Measurements from ENCODE around the gene IDH3G. TPM values are rescaled to one million over a fixed set of nuclear protein-coding genes. Genes with fewer than 3 reads are reported as not detected.

The IDH3G gene
- total RNA-seq, 1 experiment from 2014 or later = 89.4 TPM

DNA sequence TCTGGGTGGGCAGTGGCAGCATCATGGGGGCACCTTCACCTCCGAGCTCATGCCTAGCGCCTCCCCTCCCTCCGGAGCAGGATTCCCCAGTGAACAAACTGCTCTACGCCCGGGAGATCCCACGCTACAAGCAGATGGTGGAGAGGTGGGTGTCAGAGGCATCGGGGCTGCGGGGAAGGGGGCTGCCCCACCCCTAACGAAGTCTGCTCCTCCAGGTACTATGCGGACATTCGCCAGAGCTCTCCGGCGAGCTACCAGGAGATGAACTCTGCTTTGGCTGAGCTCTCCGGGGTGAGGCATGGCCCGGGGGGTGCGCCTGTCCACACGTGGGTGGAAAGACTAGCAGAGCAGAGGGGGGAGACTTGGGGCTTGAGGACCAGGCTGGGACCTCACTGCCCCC, 16.0 kb downstream of the IDH3G start:
- TF ChIP-seq, protein P1, sequence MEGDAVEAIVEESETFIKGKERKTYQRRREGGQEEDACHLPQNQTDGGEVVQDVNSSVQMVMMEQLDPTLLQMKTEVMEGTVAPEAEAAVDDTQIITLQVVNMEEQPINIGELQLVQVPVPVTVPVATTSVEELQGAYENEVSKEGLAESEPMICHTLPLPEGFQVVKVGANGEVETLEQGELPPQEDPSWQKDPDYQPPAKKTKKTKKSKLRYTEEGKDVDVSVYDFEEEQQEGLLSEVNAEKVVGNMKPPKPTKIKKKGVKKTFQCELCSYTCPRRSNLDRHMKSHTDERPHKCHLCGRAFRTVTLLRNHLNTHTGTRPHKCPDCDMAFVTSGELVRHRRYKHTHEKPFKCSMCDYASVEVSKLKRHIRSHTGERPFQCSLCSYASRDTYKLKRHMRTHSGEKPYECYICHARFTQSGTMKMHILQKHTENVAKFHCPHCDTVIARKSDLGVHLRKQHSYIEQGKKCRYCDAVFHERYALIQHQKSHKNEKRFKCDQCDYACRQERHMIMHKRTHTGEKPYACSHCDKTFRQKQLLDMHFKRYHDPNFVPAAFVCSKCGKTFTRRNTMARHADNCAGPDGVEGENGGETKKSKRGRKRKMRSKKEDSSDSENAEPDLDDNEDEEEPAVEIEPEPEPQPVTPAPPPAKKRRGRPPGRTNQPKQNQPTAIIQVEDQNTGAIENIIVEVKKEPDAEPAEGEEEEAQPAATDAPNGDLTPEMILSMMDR (IDR thresholded peaks at IDR 0.05) = no peak
- TF ChIP-seq, protein P2, sequence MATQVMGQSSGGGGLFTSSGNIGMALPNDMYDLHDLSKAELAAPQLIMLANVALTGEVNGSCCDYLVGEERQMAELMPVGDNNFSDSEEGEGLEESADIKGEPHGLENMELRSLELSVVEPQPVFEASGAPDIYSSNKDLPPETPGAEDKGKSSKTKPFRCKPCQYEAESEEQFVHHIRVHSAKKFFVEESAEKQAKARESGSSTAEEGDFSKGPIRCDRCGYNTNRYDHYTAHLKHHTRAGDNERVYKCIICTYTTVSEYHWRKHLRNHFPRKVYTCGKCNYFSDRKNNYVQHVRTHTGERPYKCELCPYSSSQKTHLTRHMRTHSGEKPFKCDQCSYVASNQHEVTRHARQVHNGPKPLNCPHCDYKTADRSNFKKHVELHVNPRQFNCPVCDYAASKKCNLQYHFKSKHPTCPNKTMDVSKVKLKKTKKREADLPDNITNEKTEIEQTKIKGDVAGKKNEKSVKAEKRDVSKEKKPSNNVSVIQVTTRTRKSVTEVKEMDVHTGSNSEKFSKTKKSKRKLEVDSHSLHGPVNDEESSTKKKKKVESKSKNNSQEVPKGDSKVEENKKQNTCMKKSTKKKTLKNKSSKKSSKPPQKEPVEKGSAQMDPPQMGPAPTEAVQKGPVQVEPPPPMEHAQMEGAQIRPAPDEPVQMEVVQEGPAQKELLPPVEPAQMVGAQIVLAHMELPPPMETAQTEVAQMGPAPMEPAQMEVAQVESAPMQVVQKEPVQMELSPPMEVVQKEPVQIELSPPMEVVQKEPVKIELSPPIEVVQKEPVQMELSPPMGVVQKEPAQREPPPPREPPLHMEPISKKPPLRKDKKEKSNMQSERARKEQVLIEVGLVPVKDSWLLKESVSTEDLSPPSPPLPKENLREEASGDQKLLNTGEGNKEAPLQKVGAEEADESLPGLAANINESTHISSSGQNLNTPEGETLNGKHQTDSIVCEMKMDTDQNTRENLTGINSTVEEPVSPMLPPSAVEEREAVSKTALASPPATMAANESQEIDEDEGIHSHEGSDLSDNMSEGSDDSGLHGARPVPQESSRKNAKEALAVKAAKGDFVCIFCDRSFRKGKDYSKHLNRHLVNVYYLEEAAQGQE (IDR thresholded peaks at IDR 0.05; ENCODE audit: insufficient read depth in 1 of 2, low read depth in 2 of 2, low read length in 1 of 2) = no peak
- no peak for TF ChIP-seq POLR2AphosphoS5 (IDR thresholded peaks at IDR 0.05; ENCODE audit: low read depth, low read length)
- TF ChIP-seq SIN3A (IDR thresholded peaks at IDR 0.05; ENCODE audit: borderline replicate concordance, insufficient read depth, low read depth, low read length) = no peak
- TF ChIP-seq TCF7L2 (IDR thresholded peaks at IDR 0.05; ENCODE audit: low read depth, low read length) = no peak
- in situ Hi-C loops (cut with HindIII; ENCODE audit: low pct_unique_long_range_greater_than_20kb, low sequenced_read_pairs) (no loop called here), intact Hi-C loops (cut with micrococcal nuclease; ENCODE audit: unreplicated experiment) (no loop called here)
- no peaks in the 10 kb centered on the region for H3K27me3 ChIP-seq (ENCODE audit: control insufficient read depth, insufficient read depth, low read length)
- CTCF ChIA-PET = no interaction called here
- H3K36me3 ChIP-seq (ENCODE audit: control insufficient read depth, insufficient read depth, low read length) = no peaks in the 10 kb centered on the region
- no peaks in the 10 kb centered on the region for H3K9me3 ChIP-seq (ENCODE audit: control insufficient read depth, insufficient read depth, low read depth, low read length)
- H3K4me3 ChIP-seq (ENCODE audit: low read depth in 2 of 2, low read length in 2 of 2) = no peak overlapping the region
- POLR2A ChIA-PET = interaction anchor here (1.1 kb wide), 1 partner anchor 101 kb away, joined by 4 read pairs; no protein-coding TSS in a partner anchor
- H3K27ac ChIP-seq (ENCODE audit: low read length) = no peak overlapping the region
- H3K4me1 ChIP-seq (ENCODE audit: control insufficient read depth, insufficient read depth, low read length) = peaks cover 16% of the 10 kb centered on the region
- no peak for ATAC-seq
- no TSS peak for BruUV-seq (replicated peaks)
- no peak for DNase-seq (ENCODE audit: low read depth, low spot score)

DNA sequence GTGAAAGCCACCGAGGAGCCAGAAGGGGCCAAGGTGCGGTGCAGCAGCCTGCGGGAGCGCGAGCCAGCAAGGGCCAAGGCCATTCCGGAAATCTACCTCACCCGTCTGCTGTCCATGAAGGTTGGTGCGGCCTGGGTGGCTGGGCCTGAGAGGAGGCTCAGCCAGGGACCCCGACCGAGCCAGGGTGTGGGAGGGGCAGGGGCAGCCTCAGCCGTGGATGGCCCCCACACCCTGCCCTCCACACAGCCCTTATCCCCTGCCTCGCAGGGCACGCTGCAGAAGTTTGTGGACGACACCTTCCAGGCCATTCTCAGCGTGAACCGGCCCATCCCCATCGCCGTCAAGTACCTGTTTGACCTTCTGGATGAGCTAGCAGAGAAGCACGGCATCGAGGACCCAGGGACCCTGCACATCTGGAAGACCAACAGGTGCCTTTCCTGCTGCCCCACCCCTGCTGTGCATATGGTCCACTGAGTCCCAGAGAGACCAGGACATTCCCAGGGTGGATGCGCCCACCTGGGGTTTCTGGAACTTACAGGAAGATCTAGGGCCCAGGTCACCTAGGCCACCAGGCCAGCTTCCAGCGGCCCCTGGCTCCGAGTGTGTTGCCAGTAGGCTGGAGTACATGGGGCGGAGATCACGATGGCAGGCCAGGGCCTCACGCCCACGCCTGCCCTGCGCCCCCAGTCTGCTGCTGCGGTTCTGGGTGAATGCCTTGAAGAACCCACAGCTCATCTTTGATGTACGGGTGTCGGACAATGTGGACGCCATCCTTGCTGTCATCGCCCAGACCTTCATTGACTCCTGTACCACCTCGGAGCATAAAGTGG, 16.7 kb downstream of the IDH3G start:
- TF ChIP-seq POLR2AphosphoS5 (IDR thresholded peaks at IDR 0.05; ENCODE audit: low read depth, low read length) (no peak), SIN3A (IDR thresholded peaks at IDR 0.05; ENCODE audit: borderline replicate concordance, insufficient read depth, low read depth, low read length) (no peak), TCF7L2 (IDR thresholded peaks at IDR 0.05; ENCODE audit: low read depth, low read length) (no peak)
- TF ChIP-seq, protein P1 (IDR thresholded peaks at IDR 0.05) = no peak
- TF ChIP-seq, protein P2 (IDR thresholded peaks at IDR 0.05; ENCODE audit: insufficient read depth in 1 of 2, low read depth in 2 of 2, low read length in 1 of 2) = no peak
- Histone ChIP-seq H3K36me3 (ENCODE audit: control insufficient read depth, insufficient read depth, low read length) (no peaks in the 10 kb centered on the region), H3K27ac (ENCODE audit: low read length) (no peak overlapping the region), H3K4me1 (ENCODE audit: control insufficient read depth, insufficient read depth, low read length) (peaks cover 16% of the 10 kb centered on the region), H3K9me3 (ENCODE audit: control insufficient read depth, insufficient read depth, low read depth, low read length) (no peaks in the 10 kb centered on the region), H3K4me3 (ENCODE audit: low read depth in 2 of 2, low read length in 2 of 2) (no peak overlapping the region), H3K27me3 (ENCODE audit: control insufficient read depth, insufficient read depth, low read length) (no peaks in the 10 kb centered on the region)
- ChIA-PET CTCF (interaction anchor here (0.6 kb wide), 1 partner anchor 82 kb away, joined by 7 read pairs; no protein-coding TSS in a partner anchor), POLR2A (interaction anchor here (1.1 kb wide), 1 partner anchor 101 kb away, joined by 4 read pairs; no protein-coding TSS in a partner anchor)
- ATAC-seq (no peak), DNase-seq (ENCODE audit: low read depth, low spot score) (no peak)
- no TSS peak for BruUV-seq (replicated peaks)
- intact Hi-C loops (cut with micrococcal nuclease; ENCODE audit: unreplicated experiment) (no loop called here), in situ Hi-C loops (cut with HindIII; ENCODE audit: low pct_unique_long_range_greater_than_20kb, low sequenced_read_pairs) (no loop called here)
